NCI-H774 (cell line): ENCODE results near the gene CYREN.
"Not testable (repeated sequence)": the region's sequence is repeated elsewhere in the genome, so short reads cannot be mapped to it uniquely, and the experiment has no call there.

ENCODE experiments used
- DNase-seq: peaks from one replicate; lab custom pipeline; 2025; lab: John Stamatoyannopoulos, UW

The CYREN gene, protein sequence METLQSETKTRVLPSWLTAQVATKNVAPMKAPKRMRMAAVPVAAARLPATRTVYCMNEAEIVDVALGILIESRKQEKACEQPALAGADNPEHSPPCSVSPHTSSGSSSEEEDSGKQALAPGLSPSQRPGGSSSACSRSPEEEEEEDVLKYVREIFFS

GRCh38 chr7:135170274-135170997, at the start of gene CYREN:
CYREN (minus strand) TSS chr7:135170707; CDS start chr7:135168922, 1,785 bp downstream.
- DNase-seq, result peak; percentile 94

- DNase-seq, result no peak
Measured at GRCh38 chr7:135217645-135218509, 47.4 kb upstream of the CYREN start.

- DNase-seq, result no peak
Measured at GRCh38 chr7:135215698-135216097, 45.2 kb upstream of the CYREN start.

GRCh38 chr7:135215180-135215579, 44.7 kb upstream of the CYREN start:
- no peak for DNase-seq

GRCh38 chr7:135213831-135214230, 43.3 kb upstream of the CYREN start:
- no peak for DNase-seq

- DNase-seq, result not testable (repeated sequence)
Measured at GRCh38 chr7:135211946-135212685, 41.6 kb upstream of the CYREN start.

GRCh38 chr7:135211179-135211945, 40.9 kb upstream of the CYREN start, which contains the start of gene WDR91:
WDR91 (minus strand) TSS chr7:135211526; CDS start chr7:135211502, 24 bp downstream.
- DNase-seq, result peak; percentile 89

DNA sequence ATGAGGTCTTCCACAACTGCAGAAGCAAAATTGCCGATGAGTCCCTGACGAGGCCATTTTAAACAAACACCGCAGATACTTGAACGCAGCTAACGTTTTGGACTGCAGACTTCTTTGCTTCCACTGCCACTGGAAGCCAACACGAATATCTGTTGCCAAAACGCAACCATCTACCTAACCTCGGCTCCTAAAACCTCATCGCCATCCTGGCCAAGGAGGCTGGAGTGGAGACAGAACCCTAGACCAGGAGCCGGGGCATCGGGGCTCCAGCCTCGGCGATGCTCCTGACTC, 40.3 kb upstream of the CYREN start:
- DNase-seq, result no peak

GRCh38 chr7:135209225-135209834, 38.8 kb upstream of the CYREN start:
- DNase-seq, result no peak

DNA sequence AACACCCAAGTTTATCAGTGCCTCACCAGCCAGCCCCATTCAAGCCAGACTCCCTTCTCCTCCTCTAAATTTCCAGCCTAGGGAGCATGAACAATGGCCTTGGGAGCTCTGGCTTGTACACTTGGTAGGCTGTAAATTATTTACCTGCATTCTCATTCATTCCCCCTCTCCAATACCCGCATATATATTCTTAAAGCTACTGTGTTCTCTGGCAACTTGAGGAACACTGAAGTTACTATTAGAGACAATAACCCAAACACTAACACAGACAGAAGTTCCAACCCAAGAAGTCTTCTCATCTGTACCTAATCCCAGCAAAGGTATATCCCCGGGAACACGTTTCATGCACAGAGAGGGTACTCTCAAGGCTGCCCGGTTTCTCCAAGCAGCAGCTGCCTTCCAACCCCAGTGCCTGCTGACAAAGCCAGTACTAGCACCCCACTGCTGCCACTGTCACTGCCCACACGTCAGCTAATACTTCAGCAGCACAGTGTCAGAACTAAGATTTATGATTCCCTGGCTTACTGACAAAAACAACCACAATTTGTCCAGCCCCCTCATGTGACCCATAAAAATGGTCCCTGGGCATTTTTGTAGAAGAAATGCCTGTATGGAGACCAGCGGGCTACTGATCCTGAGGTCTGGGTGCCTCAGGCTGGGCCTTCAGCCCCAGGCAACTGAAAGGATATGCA, 37.7 kb upstream of the CYREN start:
- no peak for DNase-seq

- no peak for DNase-seq
Measured at GRCh38 chr7:135207406-135208101, 37.0 kb upstream of the CYREN start.

GRCh38 chr7:135206941-135207391, 36.5 kb upstream of the CYREN start:
- DNase-seq, result no peak

DNA sequence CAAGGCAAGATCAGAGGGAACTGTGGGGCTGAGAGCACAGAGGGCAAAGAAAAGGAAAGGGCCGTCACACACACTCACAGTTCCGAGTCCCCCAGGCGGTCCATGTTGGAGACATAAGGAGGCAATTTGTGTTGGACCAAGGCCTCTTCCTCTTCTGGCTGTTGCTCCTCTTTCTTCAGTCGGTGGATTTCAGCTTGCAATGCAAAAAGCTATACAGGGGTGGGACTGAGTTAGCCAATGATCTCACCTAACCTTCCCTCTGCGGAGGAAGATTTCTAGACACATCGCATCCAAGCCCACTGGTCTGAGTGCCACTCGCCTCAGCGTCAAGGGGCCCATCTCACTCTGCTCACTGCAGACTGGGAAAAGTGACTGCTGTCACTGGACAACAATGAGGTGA, 35.3 kb upstream of the CYREN start:
- DNase-seq, result no peak

GRCh38 chr7:135204876-135205275, 34.4 kb upstream of the CYREN start:
- DNase-seq, result no peak

DNA sequence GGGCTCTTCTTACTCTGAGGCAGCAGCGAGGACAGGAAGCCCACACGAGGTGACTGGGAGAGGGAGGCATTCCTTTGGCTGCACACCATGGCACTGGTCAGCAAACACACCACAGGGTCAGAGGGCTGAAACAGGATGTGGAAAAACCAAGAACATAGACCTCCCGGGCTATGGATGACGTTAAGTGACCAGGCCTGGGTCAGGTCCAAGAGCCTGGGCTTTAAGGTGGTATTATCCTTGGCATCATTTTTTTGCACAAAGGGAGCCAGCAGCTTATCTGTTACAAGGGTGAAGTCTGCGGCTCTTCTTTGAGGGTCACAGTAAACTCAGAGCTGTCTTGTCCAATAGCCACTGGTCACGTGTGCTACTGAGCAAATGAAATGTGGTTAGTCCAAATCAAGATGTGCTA, 33.8 kb upstream of the CYREN start:
- DNase-seq, result no peak

GRCh38 chr7:135201350-135201749, 30.8 kb upstream of the CYREN start:
- DNase-seq, result no peak

- no peak for DNase-seq
Measured at GRCh38 chr7:135200821-135201331, 30.4 kb upstream of the CYREN start.

DNA sequence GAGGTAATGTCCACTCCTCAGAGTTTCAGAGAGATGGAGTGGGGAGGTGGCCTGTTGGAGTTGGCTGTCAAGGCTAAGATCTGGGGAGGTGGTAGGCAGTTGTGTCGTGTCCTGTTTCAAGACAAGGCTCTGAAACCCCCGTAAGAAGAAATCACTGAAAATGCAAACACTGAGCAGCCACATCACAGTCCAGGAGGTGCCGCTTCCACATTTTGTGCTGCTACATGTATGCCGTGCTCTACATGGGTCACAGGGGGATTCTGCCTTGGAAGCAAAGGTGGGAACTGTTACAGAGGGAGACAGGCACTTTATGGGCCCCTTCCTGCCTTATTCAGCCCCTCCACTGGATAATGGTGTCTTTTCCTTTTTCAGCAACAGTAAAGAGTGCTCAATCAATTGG, 28.9 kb upstream of the CYREN start:
- DNase-seq, result no peak

DNA sequence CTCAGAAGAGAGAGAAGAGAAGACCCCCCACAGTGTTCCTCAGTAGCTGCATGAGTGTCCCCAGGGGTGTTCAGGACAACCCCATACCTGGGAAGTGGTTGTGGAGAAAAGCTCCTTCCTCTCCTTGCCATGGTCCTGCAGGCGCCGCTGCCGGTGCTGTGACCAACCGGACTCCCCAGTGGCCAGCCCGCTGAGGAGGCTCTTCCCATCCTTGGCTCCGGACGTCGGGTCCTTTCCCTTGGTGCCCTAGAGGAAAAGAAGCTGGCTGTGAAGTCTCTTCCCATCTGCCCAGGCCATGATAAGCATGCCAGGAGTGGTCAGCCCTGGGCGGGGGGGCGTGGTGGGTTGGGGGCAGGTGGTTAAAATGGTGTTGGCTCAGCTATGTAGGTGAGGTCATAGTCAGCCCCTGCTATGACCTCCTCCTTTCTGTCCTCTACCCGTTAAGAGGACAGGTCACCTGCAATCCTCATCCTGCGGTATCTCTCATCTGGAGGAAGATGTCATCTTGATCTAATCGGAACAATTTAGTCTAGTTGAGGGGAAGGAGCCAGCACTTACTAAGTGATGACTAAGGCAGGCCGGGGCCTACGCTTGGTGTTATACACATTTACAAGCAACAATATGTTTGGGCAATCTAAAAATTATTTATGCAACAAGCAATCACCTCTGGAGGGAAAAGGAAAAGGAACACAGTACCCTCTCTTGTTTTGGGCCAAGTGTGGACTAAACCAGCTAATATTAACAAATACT, 27.6 kb upstream of the CYREN start:
- DNase-seq, result no peak
